Testis (tissue), 3 donors: ENCODE measurements around the gene FOXN3. TPM values are rescaled to one million over a fixed set of nuclear protein-coding genes. Genes with fewer than 3 reads are reported as not detected.

Source experiments
- DNase-seq: peaks from one replicate; pipeline ENCODE4 v3.0.0-alpha.2; 2019
- H3K27ac ChIP-seq, 2 donors: fragments of 200-600 bp; sonication (generic); one replicate each; pipeline ENCODE4 v1.5.1; 2019
- H3K27me3 ChIP-seq: fragments of 200-600 bp; sonication (generic); one replicate; pipeline ENCODE4 v1.5.1; 2019
- H3K36me3 ChIP-seq: fragments of 200-600 bp; sonication (generic); one replicate; pipeline ENCODE4 v1.5.1; 2017; ENCODE audit warnings: low read depth; ENCODE audit errors: missing control alignments
- H3K4me1 ChIP-seq: fragments of 200-600 bp; sonication (generic); one replicate; pipeline ENCODE4 v1.5.1; 2019
- H3K4me3 ChIP-seq, 2 donors: fragments of 200-600 bp; sonication (generic); one replicate each; pipeline ENCODE4 v1.5.1; 2017 to 2019
- H3K9me3 ChIP-seq: fragments of 200-600 bp; sonication (generic); one replicate; pipeline ENCODE4 v1.5.1; 2017
- POLR2A ChIP-seq: fragments of 450-650 bp; IDR thresholded peaks from one replicate; pipeline ENCODE4 v1.6.1; 2017; ENCODE audit warnings: antibody characterized with exemption, mild to moderate bottlenecking, moderate library complexity
- WGBS, 2 donors: methylation state at CpG; one replicate each; pipeline ENCODE4 v1.1.5; 2018; 5-methylcytosine and 5-hydroxymethylcytosine counted together
- intact Hi-C: fragments of 100-400 bp; cut with DNase I; formaldehyde crosslinking; loops from one replicate; pipeline ENCODE4 v1.15.1; 2023; ENCODE audit warnings: low total_unique reads
- polyA plus RNA-seq: library from polyadenylated mRNA; stranded (reverse); fragments of 350-450 nt; fragmentation: Illumina TruSeq; extraction: RNeasy Lipid Tissue Mini Kit (QIAGEN cat#74804); gene quantifications from one replicate; pipeline ENCODE4 v1.2.3, GENCODE V29; 2014; ENCODE audit warnings: low read depth, low replicate concordance; ENCODE audit not compliant: insufficient read depth
- total RNA-seq, 2 donors: library from RNA; depleted of rRNA; stranded (reverse); fragments of >200 nt; gene quantifications; one replicate each; pipeline ENCODE4 v1.2.3, GENCODE V29; 2016
- TF ChIP-seq, protein P1 (sequence below), 3 experiments: fragments of 450-650 bp in 2 of 3; fragments of 200-600 bp in 1 of 3; sonication (generic) in 1 of 3; IDR thresholded peaks; one replicate each; pipeline ENCODE4 v1.5.1; 2016 to 2019; ENCODE audit warnings: antibody characterized with exemption in 3 of 3, mild to moderate bottlenecking in 2 of 3, moderate library complexity in 1 of 3

The FOXN3 gene
- total and polyA plus RNA-seq, 3 donors from 2014 or later, result 40.7 to 103 (median 100) TPM

DNA sequence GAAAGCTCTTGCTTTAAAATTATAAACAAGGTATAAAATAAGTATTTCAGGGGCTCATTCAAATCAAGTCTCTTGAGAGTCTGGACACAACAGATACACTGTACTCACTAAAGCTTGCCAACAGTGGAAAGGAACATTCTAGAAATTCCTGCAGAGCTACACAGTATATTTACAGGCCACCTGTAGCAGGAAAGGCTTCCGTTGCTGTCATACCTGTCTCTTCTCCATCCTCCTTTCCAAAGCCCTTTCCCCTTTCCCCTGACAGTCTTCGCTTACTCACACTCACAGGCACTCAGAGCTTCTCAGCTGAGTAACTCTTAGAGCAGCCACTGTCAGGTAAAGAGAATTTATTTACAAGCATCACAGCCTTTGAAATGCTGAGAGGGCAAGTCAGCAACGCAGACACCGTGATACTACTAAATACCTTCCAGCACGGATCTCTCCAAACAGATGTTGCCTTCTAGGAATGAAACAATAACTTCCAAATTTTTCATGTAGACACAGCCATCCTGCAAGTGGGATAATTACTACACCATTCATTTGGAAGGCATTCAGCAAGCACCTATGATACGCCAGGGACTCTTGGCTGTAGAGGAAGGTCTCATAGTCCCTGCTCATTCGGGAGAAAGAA lies 167.9 kb downstream of the FOXN3 start:
- H3K4me3 ChIP-seq, result no peak overlapping the region
- no peak for TF ChIP-seq POLR2A
- H3K27me3 ChIP-seq, result no peaks in the 10 kb centered on the region
- 69% methylated on average over 7 of the region's 7 CpGs for WGBS, 2 donors
- DNase-seq, result no peak
- peaks cover 22% of the 10 kb centered on the region for H3K4me1 ChIP-seq
- H3K27ac ChIP-seq, result no peak overlapping the region
- no peaks in the 10 kb centered on the region for H3K9me3 ChIP-seq
- intact Hi-C loops, result no loop called here
- H3K36me3 ChIP-seq, result no peaks in the 10 kb centered on the region

DNA sequence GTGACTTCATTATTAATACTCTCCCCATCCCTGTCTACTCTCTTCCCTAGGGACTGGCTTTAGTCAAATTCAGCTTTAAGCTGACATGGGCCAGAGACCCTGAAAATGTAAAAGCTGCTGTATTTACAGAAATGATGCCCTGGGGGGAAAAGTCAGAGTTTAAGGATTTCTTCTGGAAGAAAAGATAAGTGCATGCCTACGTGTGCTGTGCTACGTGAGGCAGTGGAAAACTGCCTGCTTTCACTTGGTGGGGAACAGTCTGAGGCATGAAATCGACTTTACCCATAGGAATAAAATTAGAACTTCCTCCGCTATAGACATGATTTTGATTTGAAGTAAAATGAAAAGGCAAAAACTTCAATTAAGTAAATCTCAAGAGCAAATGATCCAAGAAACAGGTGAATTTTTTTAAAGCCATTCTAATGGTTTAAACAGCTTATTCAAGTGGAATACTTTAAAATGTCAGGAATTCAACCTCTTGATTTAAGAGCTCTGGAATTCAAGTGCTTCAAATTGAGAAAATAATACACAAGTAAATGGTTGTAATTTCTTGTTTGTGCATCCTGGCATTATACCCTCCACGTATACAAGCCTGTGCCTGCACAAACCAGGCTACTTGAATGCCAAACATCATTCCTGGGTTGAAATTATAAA lies 168.5 kb downstream of the FOXN3 start:
- DNase-seq, result no peak
- Histone ChIP-seq H3K9me3 (no peaks in the 10 kb centered on the region), H3K27me3 (no peaks in the 10 kb centered on the region), H3K36me3 (no peaks in the 10 kb centered on the region), H3K4me3 (no peak overlapping the region), H3K4me1 (peaks cover 26% of the 10 kb centered on the region), H3K27ac (no peak overlapping the region)
- no peak for TF ChIP-seq POLR2A
- TF ChIP-seq, protein P1, sequence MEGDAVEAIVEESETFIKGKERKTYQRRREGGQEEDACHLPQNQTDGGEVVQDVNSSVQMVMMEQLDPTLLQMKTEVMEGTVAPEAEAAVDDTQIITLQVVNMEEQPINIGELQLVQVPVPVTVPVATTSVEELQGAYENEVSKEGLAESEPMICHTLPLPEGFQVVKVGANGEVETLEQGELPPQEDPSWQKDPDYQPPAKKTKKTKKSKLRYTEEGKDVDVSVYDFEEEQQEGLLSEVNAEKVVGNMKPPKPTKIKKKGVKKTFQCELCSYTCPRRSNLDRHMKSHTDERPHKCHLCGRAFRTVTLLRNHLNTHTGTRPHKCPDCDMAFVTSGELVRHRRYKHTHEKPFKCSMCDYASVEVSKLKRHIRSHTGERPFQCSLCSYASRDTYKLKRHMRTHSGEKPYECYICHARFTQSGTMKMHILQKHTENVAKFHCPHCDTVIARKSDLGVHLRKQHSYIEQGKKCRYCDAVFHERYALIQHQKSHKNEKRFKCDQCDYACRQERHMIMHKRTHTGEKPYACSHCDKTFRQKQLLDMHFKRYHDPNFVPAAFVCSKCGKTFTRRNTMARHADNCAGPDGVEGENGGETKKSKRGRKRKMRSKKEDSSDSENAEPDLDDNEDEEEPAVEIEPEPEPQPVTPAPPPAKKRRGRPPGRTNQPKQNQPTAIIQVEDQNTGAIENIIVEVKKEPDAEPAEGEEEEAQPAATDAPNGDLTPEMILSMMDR (IDR thresholded peaks at IDR 0.05), result no peak
- intact Hi-C loops, result no loop called here
- WGBS, 2 donors, result 62 to 85% methylated on average over 5 of the region's 5 CpGs

DNA sequence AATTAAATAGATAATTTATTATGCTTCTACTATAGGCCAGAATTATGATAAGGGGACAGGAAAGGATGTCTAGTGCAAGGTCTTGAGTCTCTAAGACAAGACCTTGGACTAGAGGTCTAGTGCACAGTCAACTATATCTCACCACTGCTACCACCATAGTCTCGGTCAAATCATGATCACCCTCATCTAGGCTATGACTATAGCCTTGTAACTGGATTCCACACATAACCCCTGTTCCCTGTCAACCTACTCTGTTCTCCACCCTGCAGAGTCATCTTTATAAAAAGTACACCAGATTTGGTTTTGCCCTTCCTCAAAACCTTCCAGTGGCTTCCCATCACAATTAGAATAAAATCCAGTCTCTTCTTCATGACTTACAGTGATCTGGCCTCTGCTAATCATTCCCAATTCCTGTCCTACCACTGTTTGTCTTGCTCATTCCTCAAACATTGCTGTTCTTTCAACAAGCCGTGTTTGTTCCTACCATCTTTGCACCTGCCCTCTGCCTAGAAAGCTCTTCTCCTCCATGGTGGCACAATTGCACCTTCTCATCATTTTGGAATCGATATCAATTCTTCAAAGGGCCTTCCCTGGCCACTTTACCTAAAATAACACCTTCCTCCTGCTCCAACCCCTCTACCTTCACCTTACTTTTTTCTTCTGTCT lies 169.4 kb downstream of the FOXN3 start:
- H3K4me3 ChIP-seq, result no peak overlapping the region
- 87 to 89% methylated on average over 3 of the region's 3 CpGs for WGBS, 2 donors
- no peak for TF ChIP-seq POLR2A
- TF ChIP-seq, protein P1 (IDR thresholded peaks at IDR 0.05), result no peak
- H3K27me3 ChIP-seq, result no peaks in the 10 kb centered on the region
- no peaks in the 10 kb centered on the region for H3K9me3 ChIP-seq
- H3K27ac ChIP-seq, result no peak overlapping the region
- no peaks in the 10 kb centered on the region for H3K36me3 ChIP-seq
- intact Hi-C loops, result no loop called here
- DNase-seq, result no peak
- peaks cover 35% of the 10 kb centered on the region for H3K4me1 ChIP-seq

DNA sequence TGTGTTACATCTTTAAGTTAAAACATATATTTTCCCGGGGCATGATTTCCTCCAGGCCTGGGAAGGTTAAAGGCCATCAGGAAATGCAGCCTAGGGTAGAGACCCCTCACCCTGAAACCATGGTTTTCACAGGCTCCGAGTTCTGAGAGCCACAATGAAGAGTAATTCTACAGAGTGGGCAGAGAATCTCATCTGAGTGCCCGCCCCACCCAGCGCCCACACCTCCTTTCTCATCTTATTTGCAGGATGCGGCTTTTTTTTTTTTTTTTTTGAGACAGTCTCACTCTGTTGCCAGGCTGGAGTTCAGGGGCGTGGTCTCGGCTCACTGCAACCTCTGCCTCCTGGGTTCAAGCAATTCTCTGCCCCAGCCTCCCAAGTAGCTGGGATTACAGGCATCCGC lies 170.7 kb downstream of the FOXN3 start:
- Histone ChIP-seq H3K27ac (no peak overlapping the region), H3K4me3 (no peak overlapping the region), H3K9me3 (no peaks in the 10 kb centered on the region), H3K36me3 (no peaks in the 10 kb centered on the region), H3K4me1 (peaks cover 42% of the 10 kb centered on the region), H3K27me3 (no peaks in the 10 kb centered on the region)
- intact Hi-C loops, result no loop called here
- WGBS, 2 donors, result 96 to 97% methylated on average over 8 of the region's 8 CpGs
- no peak for DNase-seq
- TF ChIP-seq POLR2A, result no peak
- TF ChIP-seq, protein P1 (IDR thresholded peaks at IDR 0.05), result no peak

DNA sequence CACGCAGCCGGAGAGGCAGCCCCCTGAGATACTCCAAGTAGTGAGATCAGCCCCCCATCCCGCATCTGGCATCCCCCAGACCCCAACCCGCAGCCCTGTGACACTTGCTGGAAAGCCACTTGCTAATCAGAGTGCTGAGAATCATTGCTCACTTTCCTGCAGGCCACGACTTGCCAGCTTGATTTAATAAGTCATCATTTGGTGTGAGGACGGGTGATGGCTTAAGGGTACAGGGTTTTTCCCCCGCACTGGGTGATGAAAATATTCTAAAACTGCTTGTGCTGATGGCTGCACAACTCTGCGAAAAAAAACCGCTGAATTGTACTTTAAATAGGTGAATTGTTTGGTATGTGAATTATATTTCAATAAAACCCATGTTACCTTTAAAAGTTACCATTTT lies 171.2 kb downstream of the FOXN3 start:
- no peak for DNase-seq
- intact Hi-C loops, result no loop called here

More for the DNA sequence above, 171.2 kb downstream of the FOXN3 start:
- no peak overlapping the region for H3K4me3 ChIP-seq
- H3K36me3 ChIP-seq, result no peaks in the 10 kb centered on the region
- no peaks in the 10 kb centered on the region for H3K9me3 ChIP-seq
- TF ChIP-seq, protein P1 (IDR thresholded peaks at IDR 0.05), result no peak
- TF ChIP-seq POLR2A, result no peak
- peaks cover 47% of the 10 kb centered on the region for H3K4me1 ChIP-seq
- no peak overlapping the region for H3K27ac ChIP-seq
- no peaks in the 10 kb centered on the region for H3K27me3 ChIP-seq
- 90 to 94% methylated on average over 9 of the region's 9 CpGs for WGBS, 2 donors
